Liver (tissue), 3 donors: ENCODE results near the gene CTSW.

Experiments
- EGR1 ChIP-seq, 2 donors: IDR thresholded peaks; 2 replicates each; pipeline ENCODE4 v1.6.1; 2016 to 2018; ENCODE audit warnings: antibody characterized with exemption in 2 of 2, low read depth in 2 of 2
- MAX ChIP-seq: IDR thresholded peaks from 2 replicates; pipeline ENCODE4 v1.6.1; 2016; ENCODE audit warnings: antibody characterized with exemption
- REST ChIP-seq: IDR thresholded peaks from 2 replicates; pipeline ENCODE4 v1.6.1; 2016; ENCODE audit warnings: antibody characterized with exemption, mild to moderate bottlenecking
- SP1 ChIP-seq: IDR thresholded peaks from 2 replicates; pipeline ENCODE4 v1.6.1; 2018; ENCODE audit warnings: antibody characterized with exemption, mild to moderate bottlenecking
- YY1 ChIP-seq: IDR thresholded peaks from 2 replicates; pipeline ENCODE4 v1.6.1; 2016; ENCODE audit warnings: antibody characterized with exemption, mild to moderate bottlenecking
- ZBTB33 ChIP-seq: IDR thresholded peaks from 2 replicates; pipeline ENCODE4 v1.6.1; 2016; ENCODE audit warnings: antibody characterized with exemption
- TF ChIP-seq, protein P1 (sequence below): fragments of 150-350 bp; IDR thresholded peaks from 2 replicates; pipeline ENCODE4 v1.5.1; 2017; ENCODE audit warnings: improper control_type of control experiment, low read depth, low read length; ENCODE audit not compliant: missing input control
- donor health status: healthy.
- donor health status: healthy.

DNA sequence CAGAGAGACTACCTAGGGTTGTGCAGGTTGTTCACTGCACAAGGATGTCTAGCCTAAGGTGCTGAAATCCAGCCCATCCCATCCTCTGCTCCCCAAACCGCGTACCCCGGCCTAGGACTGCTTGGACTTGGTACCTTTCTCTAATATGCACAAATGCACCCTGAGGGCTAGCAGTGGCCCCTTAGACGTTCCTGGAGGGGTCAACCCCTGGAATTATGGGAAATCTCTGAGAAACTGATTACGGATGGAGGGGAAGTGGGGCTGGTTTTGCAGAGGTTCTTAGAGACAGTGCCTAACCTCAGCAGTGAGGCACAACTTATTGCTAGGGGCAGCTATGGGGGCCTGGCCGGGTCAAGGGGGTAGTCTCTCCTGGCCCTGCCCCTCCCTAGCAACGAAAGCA lies 36.8 kb downstream of the CTSW start:
- TF ChIP-seq ZBTB33, result no peak
- TF ChIP-seq, protein P1, sequence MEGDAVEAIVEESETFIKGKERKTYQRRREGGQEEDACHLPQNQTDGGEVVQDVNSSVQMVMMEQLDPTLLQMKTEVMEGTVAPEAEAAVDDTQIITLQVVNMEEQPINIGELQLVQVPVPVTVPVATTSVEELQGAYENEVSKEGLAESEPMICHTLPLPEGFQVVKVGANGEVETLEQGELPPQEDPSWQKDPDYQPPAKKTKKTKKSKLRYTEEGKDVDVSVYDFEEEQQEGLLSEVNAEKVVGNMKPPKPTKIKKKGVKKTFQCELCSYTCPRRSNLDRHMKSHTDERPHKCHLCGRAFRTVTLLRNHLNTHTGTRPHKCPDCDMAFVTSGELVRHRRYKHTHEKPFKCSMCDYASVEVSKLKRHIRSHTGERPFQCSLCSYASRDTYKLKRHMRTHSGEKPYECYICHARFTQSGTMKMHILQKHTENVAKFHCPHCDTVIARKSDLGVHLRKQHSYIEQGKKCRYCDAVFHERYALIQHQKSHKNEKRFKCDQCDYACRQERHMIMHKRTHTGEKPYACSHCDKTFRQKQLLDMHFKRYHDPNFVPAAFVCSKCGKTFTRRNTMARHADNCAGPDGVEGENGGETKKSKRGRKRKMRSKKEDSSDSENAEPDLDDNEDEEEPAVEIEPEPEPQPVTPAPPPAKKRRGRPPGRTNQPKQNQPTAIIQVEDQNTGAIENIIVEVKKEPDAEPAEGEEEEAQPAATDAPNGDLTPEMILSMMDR, result no peak
- TF ChIP-seq MAX, result no peak
- no peak for TF ChIP-seq REST
- no peak for TF ChIP-seq YY1
- TF ChIP-seq SP1, result no peak
- TF ChIP-seq EGR1 (IDR thresholded peaks at IDR 0.05; ENCODE audit: low read depth in 2 of 2), result no peak
